ENCODE results near the gene CRYBG3. TPM values are rescaled to one million over a fixed set of nuclear protein-coding genes. Genes with fewer than 3 reads are reported as not detected.

CRYBG3 gene
- polyA plus RNA-seq, 1 donor (not counting 4 experiments of a cell fraction or from before 2014, with no cell fraction given) = 6.9 TPM

DNA sequence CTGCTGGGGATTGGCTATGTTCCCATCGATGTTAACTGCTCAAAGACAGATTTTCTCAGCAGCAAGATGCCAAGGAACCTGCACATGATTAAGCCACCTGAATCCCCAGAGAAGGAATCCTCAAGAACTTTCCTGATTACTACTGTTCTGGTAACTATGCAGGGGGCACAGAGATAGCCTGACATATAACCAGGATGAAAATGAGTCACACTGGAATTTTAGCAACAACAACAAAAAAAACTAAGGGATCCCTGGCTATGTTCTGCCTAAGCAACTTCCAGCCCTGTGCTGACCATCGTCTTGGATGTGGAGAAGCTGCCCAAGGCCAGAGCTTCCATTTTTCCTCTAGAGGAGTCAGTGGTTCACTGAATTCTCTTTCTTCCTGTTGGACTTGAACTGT is 136.6 kb downstream of the CRYBG3 start:
- H2AFZ ChIP-seq (ENCODE audit: control insufficient read depth, low read length) = no peak overlapping the region
- no peak overlapping the region for H3K9ac ChIP-seq (ENCODE audit: control insufficient read depth, extremely low read depth, insufficient read depth, low read length)
- H3K4me1 ChIP-seq (ENCODE audit: control insufficient read depth, extremely low read depth, insufficient read depth, low read length) = no peaks in the 10 kb centered on the region
- peaks cover 22% of the 10 kb centered on the region for H3K79me2 ChIP-seq (ENCODE audit: control insufficient read depth, insufficient read depth, low read length)
- H3K9me3 ChIP-seq (ENCODE audit: control insufficient read depth, low read depth, low read length) = no peaks in the 10 kb centered on the region
- peaks cover 4% of the 10 kb centered on the region for H4K20me1 ChIP-seq (ENCODE audit: control insufficient read depth, extremely low read depth, insufficient read depth, low read length)
- no peak for TF ChIP-seq EZH2 (IDR thresholded peaks at IDR 0.05; ENCODE audit: low read length)
- TF ChIP-seq, protein P1, sequence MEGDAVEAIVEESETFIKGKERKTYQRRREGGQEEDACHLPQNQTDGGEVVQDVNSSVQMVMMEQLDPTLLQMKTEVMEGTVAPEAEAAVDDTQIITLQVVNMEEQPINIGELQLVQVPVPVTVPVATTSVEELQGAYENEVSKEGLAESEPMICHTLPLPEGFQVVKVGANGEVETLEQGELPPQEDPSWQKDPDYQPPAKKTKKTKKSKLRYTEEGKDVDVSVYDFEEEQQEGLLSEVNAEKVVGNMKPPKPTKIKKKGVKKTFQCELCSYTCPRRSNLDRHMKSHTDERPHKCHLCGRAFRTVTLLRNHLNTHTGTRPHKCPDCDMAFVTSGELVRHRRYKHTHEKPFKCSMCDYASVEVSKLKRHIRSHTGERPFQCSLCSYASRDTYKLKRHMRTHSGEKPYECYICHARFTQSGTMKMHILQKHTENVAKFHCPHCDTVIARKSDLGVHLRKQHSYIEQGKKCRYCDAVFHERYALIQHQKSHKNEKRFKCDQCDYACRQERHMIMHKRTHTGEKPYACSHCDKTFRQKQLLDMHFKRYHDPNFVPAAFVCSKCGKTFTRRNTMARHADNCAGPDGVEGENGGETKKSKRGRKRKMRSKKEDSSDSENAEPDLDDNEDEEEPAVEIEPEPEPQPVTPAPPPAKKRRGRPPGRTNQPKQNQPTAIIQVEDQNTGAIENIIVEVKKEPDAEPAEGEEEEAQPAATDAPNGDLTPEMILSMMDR (optimal IDR thresholded peaks at IDR 0.05 in 1 of 3, IDR thresholded peaks at IDR 0.05 in 1 of 3, conservative IDR thresholded peaks at IDR 0.05 in 1 of 3; ENCODE audit: extremely low read depth in 1 of 3, insufficient read depth in 2 of 3, low read length in 3 of 3) = no peak
- H3K4me2 ChIP-seq (ENCODE audit: control insufficient read depth, extremely low read depth, insufficient read depth, low read depth, low read length) = no peak overlapping the region
- H3K27ac ChIP-seq (ENCODE audit: control insufficient read depth, insufficient read depth, low read length) = no peak overlapping the region
- DNase-seq (ENCODE audit: low read depth, low spot score) (no peak), FAIRE-seq (no peak)
- no peaks in the 10 kb centered on the region for H3K27me3 ChIP-seq (ENCODE audit: control insufficient read depth, extremely low read depth, insufficient read depth, low read length)
- H3K9me1 ChIP-seq (ENCODE audit: control insufficient read depth, extremely low read depth, insufficient read depth, low read length) = no peaks in the 10 kb centered on the region
- peaks cover 8 to 22% of the 10 kb centered on the region in 2 experiments for H3K36me3 ChIP-seq (ENCODE audit: control insufficient read depth in 2 of 2, extremely low read depth in 1 of 2, insufficient read depth in 2 of 2, low read length in 2 of 2)
- dilution Hi-C loops (cut with MboI; ENCODE audit: extremely low pct_ligation_motif_present, low sequenced_read_pairs) = no loop called here
- no peak overlapping the region for H3K4me3 ChIP-seq (ENCODE audit: control insufficient read depth in 2 of 3, extremely low read depth in 1 of 3, insufficient read depth in 2 of 3, low read depth in 1 of 3, low read length in 3 of 3)

DNA sequence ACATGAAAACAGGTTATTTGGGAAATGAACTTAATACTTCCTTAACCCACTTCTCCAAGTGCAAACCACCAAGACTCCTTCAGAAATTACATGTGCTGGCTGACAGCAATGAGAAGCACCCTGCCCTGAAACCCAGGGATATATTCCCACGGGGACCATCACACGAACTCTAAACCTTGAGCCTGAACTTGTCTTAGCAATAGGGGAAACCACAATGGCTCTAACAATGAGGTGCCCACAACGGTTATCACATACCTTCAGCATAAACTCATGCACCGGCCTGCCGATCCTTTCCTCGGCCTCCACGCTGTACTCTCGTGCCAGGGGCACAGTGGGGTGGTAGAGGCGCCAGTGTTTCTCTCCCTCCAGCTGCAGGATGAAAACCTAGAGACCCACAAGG is 137.0 kb downstream of the CRYBG3 start:
- FAIRE-seq (no peak), DNase-seq (ENCODE audit: low read depth, low spot score) (no peak)
- no peak overlapping the region for H3K4me2 ChIP-seq (ENCODE audit: control insufficient read depth, extremely low read depth, insufficient read depth, low read depth, low read length)
- TF ChIP-seq, protein P1 (optimal IDR thresholded peaks at IDR 0.05 in 1 of 3, IDR thresholded peaks at IDR 0.05 in 1 of 3, conservative IDR thresholded peaks at IDR 0.05 in 1 of 3; ENCODE audit: extremely low read depth in 1 of 3, insufficient read depth in 2 of 3, low read length in 3 of 3) = no peak
- no peak overlapping the region for H3K27ac ChIP-seq (ENCODE audit: control insufficient read depth, insufficient read depth, low read length)
- peaks cover 26% of the 10 kb centered on the region for H3K79me2 ChIP-seq (ENCODE audit: control insufficient read depth, insufficient read depth, low read length)
- no peaks in the 10 kb centered on the region for H3K27me3 ChIP-seq (ENCODE audit: control insufficient read depth, extremely low read depth, insufficient read depth, low read length)
- peaks cover 8 to 22% of the 10 kb centered on the region in 2 experiments for H3K36me3 ChIP-seq (ENCODE audit: control insufficient read depth in 2 of 2, extremely low read depth in 1 of 2, insufficient read depth in 2 of 2, low read length in 2 of 2)
- H3K9me3 ChIP-seq (ENCODE audit: control insufficient read depth, low read depth, low read length) = no peaks in the 10 kb centered on the region
- H3K9ac ChIP-seq (ENCODE audit: control insufficient read depth, extremely low read depth, insufficient read depth, low read length) = no peak overlapping the region
- peaks cover 4% of the 10 kb centered on the region for H4K20me1 ChIP-seq (ENCODE audit: control insufficient read depth, extremely low read depth, insufficient read depth, low read length)
- dilution Hi-C loops (cut with MboI; ENCODE audit: extremely low pct_ligation_motif_present, low sequenced_read_pairs) = no loop called here
- H3K9me1 ChIP-seq (ENCODE audit: control insufficient read depth, extremely low read depth, insufficient read depth, low read length) = no peaks in the 10 kb centered on the region
- no peak overlapping the region for H2AFZ ChIP-seq (ENCODE audit: control insufficient read depth, low read length)
- no peaks in the 10 kb centered on the region for H3K4me1 ChIP-seq (ENCODE audit: control insufficient read depth, extremely low read depth, insufficient read depth, low read length)
- H3K4me3 ChIP-seq (ENCODE audit: control insufficient read depth in 2 of 3, extremely low read depth in 1 of 3, insufficient read depth in 2 of 3, low read depth in 1 of 3, low read length in 3 of 3) = no peak overlapping the region
